Tibial nerve (tissue), 4 donors: ENCODE data around the gene ETDB. TPM values are rescaled to one million over a fixed set of nuclear protein-coding genes. Genes with fewer than 3 reads are reported as not detected.
"Not testable (repeated sequence)": the region's sequence is repeated elsewhere in the genome, so short reads cannot be mapped to it uniquely, and the experiment has no call there.

Experiments used
- DNase-seq, 2 donors: peaks; one replicate each; pipeline ENCODE4 v3.0.0-alpha.2; 2019; ENCODE audit warnings: low spot score in 2 of 2
- H3K27ac ChIP-seq, 4 donors: fragments of 200-600 bp; sonication (generic) in 3 of 4; one replicate each; pipeline ENCODE4 v1.5.1; 2017 to 2019; ENCODE audit warnings: mild to moderate bottlenecking in 1 of 4
- H3K27me3 ChIP-seq, 2 donors: fragments of 200-600 bp; sonication (generic) in 1 of 2; one replicate each; pipeline versions ENCODE4 v1.5.1 to v1.6.0; 2017 to 2019
- H3K36me3 ChIP-seq, 3 donors: fragments of 200-600 bp; sonication (generic); one replicate each; pipeline ENCODE4 v1.5.1; 2018 to 2019
- H3K4me1 ChIP-seq, 4 donors: fragments of 200-600 bp; sonication (generic) in 3 of 4; one replicate each; pipeline ENCODE4 v1.5.1; 2017 to 2019
- H3K4me3 ChIP-seq, 4 donors: fragments of 200-600 bp; sonication (generic) in 3 of 4; one replicate each; pipeline ENCODE4 v1.5.1; 2017 to 2019; ENCODE audit warnings: mild to moderate bottlenecking in 1 of 4, moderate library complexity in 1 of 4
- H3K9me3 ChIP-seq, 4 donors: fragments of 200-600 bp; sonication (generic) in 3 of 4; one replicate each; pipeline ENCODE4 v1.5.1; 2017 to 2019
- CTCF ChIP-seq, 5 experiments: fragments of 200-600 bp in 3 of 5; fragments of 450-650 bp in 2 of 5; sonication (generic) in 3 of 5; IDR thresholded peaks; one replicate each; pipeline ENCODE4 v1.5.1; 2016 to 2019; ENCODE audit warnings: antibody characterized with exemption in 5 of 5, mild to moderate bottlenecking in 3 of 5, moderate library complexity in 2 of 5
- EP300 ChIP-seq, 2 donors: sonication (generic); formaldehyde crosslinking; IDR thresholded peaks; one replicate each; pipeline ENCODE4 v1.6.1; 2017; ENCODE audit warnings: antibody characterized with exemption in 2 of 2, mild to moderate bottlenecking in 1 of 2
- POLR2A ChIP-seq, 2 donors: fragments of 450-650 bp; IDR thresholded peaks; one replicate each; pipeline ENCODE4 v1.6.1; 2017; ENCODE audit warnings: antibody characterized with exemption in 2 of 2, mild to moderate bottlenecking in 2 of 2, moderate library complexity in 2 of 2
- WGBS, 2 donors: methylation state at CpG; one replicate each; pipeline ENCODE4 v1.1.5; 2018; 5-methylcytosine and 5-hydroxymethylcytosine counted together
- total RNA-seq, 4 donors: library from RNA; depleted of rRNA; stranded (reverse); fragments of >200 nt; gene quantifications; one replicate each; pipeline ENCODE4 v1.1.0, GENCODE V29; 2016

ETDB gene
- not detected for total RNA-seq

- not testable (repeated sequence) for DNase-seq, H3K27me3 ChIP-seq, H3K27ac ChIP-seq, H3K4me1 ChIP-seq, H3K4me3 ChIP-seq, H3K9me3 ChIP-seq, H3K36me3 ChIP-seq
- WGBS, 2 donors: no CpG with 5 or more reads among the region's 1 CpG
Measured at GRCh38 chrX:135120056-135120576, at the start of gene ETDB. TSS of gene ETDB (minus strand) at chrX:135120526. CDS start at chrX:135119261, 1,265 bp downstream.

GRCh38 chrX:135169534-135169933 lies 49.2 kb upstream of the ETDB start:
- DNase-seq, H3K27me3 ChIP-seq, H3K4me3 ChIP-seq, H3K4me1 ChIP-seq, H3K36me3 ChIP-seq, H3K27ac ChIP-seq: not testable (repeated sequence)
- 77% methylated on average over 3 of the region's 3 CpGs for WGBS, 2 donors
- peaks cover 0 to 16% (median 0%) of the 10 kb centered on the region in 4 donors for H3K9me3 ChIP-seq

GRCh38 chrX:135168486-135168885 lies 48.2 kb upstream of the ETDB start:
- Histone ChIP-seq H3K36me3 (no peaks in the 10 kb centered on the region), H3K9me3 (peaks cover 0 to 16% (median 0%) of the 10 kb centered on the region in 4 donors), H3K27me3 (no peaks in the 10 kb centered on the region), H3K4me1 (no peaks in the 10 kb centered on the region), H3K4me3 (no peak overlapping the region), H3K27ac (no peak overlapping the region)
- TF ChIP-seq CTCF (IDR thresholded peaks at IDR 0.05) (no peak), POLR2A (IDR thresholded peaks at IDR 0.05) (no peak), EP300 (IDR thresholded peaks at IDR 0.05) (no peak)
- no peak for DNase-seq
- 37 to 42% methylated on average over 3 of the region's 3 CpGs for WGBS, 2 donors

GRCh38 chrX:135154688-135155087 lies 34.4 kb upstream of the ETDB start:
- H3K4me1 ChIP-seq, H3K4me3 ChIP-seq, DNase-seq, H3K36me3 ChIP-seq, H3K27ac ChIP-seq, H3K9me3 ChIP-seq, H3K27me3 ChIP-seq: not testable (repeated sequence)
- no CpG with 5 or more reads among the region's 3 CpGs for WGBS, 2 donors

- not testable (repeated sequence) for H3K27me3 ChIP-seq, H3K36me3 ChIP-seq, DNase-seq, H3K9me3 ChIP-seq, H3K4me1 ChIP-seq, H3K27ac ChIP-seq, H3K4me3 ChIP-seq
- WGBS, 2 donors: no CpG with 5 or more reads among the region's 6 CpGs
Measured at GRCh38 chrX:135126145-135126544, 5.8 kb upstream of the ETDB start.

- WGBS, 2 donors: 63% methylated on average over 1 of the region's 2 CpGs; no CpG with 5 or more reads in 1 of the 2 donors
- not testable (repeated sequence) for H3K27me3 ChIP-seq, H3K4me3 ChIP-seq, H3K27ac ChIP-seq, H3K4me1 ChIP-seq, H3K9me3 ChIP-seq, H3K36me3 ChIP-seq, DNase-seq
Measured at GRCh38 chrX:135116064-135116463, 4.3 kb downstream of the ETDB start.

GRCh38 chrX:135114392-135114791 lies 5.9 kb downstream of the ETDB start:
- WGBS, 2 donors: 39 to 64% methylated on average over 2 of the region's 2 CpGs
- Histone ChIP-seq H3K4me3 (no peak overlapping the region), H3K27ac (no peak overlapping the region), H3K4me1 (no peaks in the 10 kb centered on the region), H3K9me3 (no peaks in the 10 kb centered on the region), H3K36me3 (no peaks in the 10 kb centered on the region), H3K27me3 (no peaks in the 10 kb centered on the region)
- DNase-seq: no peak
- TF ChIP-seq CTCF (IDR thresholded peaks at IDR 0.05) (no peak), POLR2A (IDR thresholded peaks at IDR 0.05) (no peak), EP300 (IDR thresholded peaks at IDR 0.05) (no peak)

GRCh38 chrX:135112743-135113142 lies 7.6 kb downstream of the ETDB start:
- DNase-seq: no peak
- H3K27me3 ChIP-seq: no peaks in the 10 kb centered on the region
- H3K27ac ChIP-seq: no peak overlapping the region
- no peaks in the 10 kb centered on the region for H3K4me1 ChIP-seq
- H3K36me3 ChIP-seq: no peaks in the 10 kb centered on the region
- no peaks in the 10 kb centered on the region for H3K9me3 ChIP-seq
- TF ChIP-seq CTCF (IDR thresholded peaks at IDR 0.05) (no peak), EP300 (IDR thresholded peaks at IDR 0.05) (no peak), POLR2A (IDR thresholded peaks at IDR 0.05) (no peak)
- no peak overlapping the region for H3K4me3 ChIP-seq
- 73% methylated on average over 1 of the region's 1 CpG; no CpG with 5 or more reads in 1 of the 2 donors for WGBS, 2 donors
